Embryonic facial prominence (tissue), 1 donor: ENCODE data around the gene RNGTT.

Experiments
- DNase-seq: peaks from one replicate; pipeline ENCODE4 v3.0.0-alpha.2; 2016; ENCODE audit errors: extremely low spot score

Gene RNGTT

DNA sequence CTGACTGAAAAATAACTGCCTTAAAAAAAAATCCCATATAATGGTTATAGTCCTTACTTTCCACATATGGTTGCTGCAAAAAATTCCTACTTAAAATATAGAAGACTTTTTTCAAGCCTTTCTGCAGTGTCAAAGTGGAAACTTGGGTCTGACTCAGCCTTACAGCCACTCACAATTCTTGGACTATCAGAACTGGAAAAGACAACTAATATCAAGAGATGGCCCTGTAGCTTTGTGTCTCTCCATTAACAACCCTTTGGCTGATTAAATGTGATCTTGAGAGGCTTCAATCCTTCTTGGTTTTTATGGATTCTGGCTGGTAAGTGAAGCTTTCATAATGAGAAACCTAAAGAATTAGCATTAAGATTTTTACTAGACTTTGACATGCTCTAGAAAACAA, 307.8 kb downstream of the RNGTT start:
- no peak for DNase-seq

- DNase-seq, result no peak
Measured at GRCh38 chr6:88653936-88654335, 309.5 kb downstream of the RNGTT start.

GRCh38 chr6:88651400-88651799, 312.0 kb downstream of the RNGTT start:
- DNase-seq, result no peak

DNA sequence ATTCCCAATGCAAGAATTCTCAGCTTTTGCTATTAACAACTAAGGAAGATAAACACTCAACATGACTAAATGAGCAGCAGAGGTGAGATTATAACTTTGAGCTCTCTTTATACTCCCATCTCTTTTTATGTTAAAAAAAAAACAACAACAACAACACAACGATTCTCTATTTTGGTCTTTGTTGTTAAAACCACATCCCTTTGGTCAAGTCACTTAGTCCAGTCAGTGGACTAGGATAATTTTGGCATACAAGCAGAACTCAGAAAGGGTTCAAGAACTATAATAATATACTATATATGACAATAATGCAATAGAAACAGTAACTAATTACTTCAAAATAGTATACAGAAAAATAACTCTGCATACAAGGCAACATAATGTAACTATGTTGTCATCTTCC, 312.4 kb downstream of the RNGTT start:
- DNase-seq, result no peak

- no peak for DNase-seq
Measured at GRCh38 chr6:88650029-88650619, 313.3 kb downstream of the RNGTT start.

GRCh38 chr6:88641178-88641903, 322.1 kb downstream of the RNGTT start:
- DNase-seq, result peak; percentile 26

DNA sequence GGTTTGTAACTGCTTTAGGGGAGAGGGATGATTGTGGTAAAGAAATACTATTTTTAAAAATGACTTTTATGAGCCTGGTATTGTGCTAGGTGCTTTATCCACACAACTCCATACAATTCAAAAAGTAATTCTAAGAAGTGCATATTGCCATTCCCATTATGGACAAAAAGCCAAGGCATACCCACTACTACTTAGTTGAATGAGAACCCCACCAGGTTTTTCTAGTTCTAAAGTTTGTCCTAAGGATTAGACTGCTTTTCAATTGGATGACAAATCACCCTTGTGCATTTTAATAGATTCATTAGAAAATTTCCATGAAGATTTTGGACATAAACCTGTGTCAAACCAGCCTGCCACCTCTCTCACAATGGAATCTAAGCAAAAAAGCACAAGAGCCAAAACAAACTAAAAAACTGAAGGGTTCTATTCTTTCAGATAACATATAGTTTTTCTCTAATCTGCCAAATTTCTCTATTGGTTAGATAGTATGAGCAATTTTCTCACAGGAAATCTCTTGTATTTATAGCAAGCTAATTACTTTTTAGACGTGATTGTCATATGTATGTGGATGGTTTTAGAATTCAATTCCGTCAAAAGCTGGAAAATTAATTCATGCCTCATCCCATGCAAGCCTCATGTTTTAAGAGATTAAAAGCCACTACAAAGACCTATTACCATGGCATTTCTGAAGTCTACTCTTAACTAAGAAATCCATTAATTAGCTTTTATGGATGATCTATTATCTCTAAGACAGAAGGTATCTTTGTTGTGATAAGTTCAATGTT, 325.5 kb downstream of the RNGTT start:
- no peak for DNase-seq

DNA sequence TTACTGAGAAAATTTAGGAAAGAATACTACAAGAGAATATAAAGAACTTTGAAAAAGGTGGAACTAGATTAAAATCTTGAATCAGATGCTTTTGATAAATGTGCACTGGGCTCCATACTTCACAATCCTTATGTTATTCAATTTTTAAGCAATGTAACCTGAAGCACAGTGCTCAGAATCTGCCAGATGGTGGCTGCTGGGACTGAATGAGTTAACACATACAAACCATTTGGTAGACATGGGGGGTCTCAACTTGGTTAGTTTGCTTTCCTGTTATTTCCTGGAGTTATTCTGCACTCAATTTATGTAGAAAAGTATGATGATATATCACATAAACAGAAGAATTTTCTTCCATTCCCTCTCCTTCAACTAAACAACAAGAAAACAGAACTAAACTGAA, 326.5 kb downstream of the RNGTT start:
- DNase-seq, result no peak

DNA sequence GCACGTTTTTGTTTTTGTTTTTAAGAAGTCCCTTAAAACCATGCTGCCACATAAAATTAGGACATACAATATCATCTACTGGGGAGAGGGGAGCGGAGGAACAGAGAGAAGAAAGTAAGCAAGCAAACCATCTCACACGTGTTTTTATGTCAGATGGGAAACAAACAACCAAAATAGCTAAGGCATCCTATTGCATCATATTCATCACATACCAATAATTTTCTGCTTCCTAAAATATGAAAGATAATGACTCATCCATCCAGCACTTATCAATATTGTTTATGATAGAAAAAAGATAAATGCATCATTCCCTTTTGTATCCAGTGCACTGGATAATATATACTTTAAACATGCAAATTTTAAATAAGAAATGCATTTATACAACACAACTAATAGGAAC, 329.6 kb downstream of the RNGTT start:
- no peak for DNase-seq

- DNase-seq, result no peak
Measured at GRCh38 chr6:88631830-88632229, 331.6 kb downstream of the RNGTT start.

DNA sequence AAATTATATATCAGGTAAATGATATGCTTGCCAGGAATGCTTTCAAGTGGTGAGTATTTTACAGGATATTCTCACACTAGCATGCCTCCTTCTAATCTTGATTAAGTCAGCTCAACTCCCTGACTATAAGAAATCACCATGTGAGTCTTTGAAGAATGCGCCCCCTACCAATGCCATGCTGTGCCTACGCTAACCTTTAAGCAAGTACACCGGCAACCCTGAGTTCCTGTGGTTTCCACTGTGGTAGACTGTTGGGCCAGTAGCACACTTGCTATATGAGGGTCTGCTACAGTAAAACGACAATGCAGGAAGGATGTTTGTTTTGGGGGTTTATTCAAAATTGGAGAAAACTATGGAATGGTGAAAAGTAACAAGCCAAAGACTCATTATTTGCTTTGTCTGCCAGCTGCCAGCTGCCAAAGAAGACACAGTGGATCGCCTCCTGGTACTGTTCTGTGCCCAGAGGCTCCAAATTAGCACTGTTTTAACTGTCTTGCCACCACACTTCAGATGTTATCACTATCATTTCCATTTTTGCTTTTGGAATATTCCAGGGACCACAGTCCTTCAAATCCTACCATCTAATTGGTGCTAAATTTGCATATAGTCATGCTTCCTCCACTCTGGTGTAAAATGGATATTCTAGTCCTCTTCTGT, 333.5 kb downstream of the RNGTT start:
- DNase-seq, result no peak

DNA sequence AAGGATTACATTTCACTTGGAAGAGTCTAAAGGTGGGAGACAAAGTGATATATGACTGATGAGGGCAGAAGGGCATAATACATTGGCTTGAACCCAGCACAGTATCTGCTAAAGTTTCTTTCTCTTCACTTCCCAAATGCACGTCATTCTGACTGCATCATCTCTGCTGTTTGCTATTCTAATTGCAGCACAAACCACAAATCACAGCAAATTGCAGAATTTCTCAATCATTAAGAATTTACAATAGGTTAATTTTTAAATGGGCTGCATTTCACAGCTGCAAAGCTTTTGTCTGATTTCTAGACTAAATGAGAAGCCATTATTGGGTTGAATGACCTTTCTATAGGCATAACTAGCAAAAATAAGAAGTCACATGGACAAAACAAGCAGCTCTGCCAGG, 337.0 kb downstream of the RNGTT start:
- DNase-seq, result no peak

DNA sequence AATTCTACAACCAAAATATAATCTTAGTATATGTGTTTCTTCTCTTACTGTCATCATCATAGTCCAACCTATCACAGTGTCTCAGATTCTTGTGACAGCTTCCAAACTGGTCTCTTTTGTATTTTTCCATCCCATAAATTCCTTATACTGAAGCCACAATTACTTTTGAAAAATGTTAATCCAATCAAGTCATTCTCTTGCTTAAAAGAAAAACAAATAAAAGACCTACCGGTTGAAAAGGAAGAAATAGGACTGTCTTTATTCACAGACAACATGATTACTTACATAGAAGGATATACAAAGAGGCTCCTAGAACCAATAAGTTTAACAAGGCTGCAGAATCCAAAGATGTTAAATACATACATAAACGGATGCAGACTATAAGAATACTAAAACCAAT, 339.9 kb downstream of the RNGTT start:
- DNase-seq, result no peak

DNA sequence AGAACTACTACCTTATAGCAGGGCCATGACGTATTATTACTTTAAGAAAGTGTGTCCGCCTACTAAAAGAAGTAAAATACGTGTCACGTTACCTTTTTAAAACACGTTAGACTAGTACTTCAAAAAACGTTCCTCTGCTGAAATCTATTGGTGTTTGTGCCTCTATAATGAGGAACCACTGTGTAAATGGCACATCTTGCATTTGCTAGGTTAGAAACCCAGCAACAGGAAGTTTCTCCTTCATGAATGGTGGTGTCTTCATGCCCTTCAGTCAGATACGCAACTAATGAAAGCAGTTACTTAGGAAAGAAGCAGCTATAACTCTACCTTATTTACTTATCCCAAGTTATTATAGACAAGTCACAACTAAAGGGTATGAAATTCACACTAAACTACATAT, 343.5 kb downstream of the RNGTT start:
- DNase-seq, result no peak

- DNase-seq, result no peak
Measured at GRCh38 chr6:88616380-88616779, 347.0 kb downstream of the RNGTT start.

DNA sequence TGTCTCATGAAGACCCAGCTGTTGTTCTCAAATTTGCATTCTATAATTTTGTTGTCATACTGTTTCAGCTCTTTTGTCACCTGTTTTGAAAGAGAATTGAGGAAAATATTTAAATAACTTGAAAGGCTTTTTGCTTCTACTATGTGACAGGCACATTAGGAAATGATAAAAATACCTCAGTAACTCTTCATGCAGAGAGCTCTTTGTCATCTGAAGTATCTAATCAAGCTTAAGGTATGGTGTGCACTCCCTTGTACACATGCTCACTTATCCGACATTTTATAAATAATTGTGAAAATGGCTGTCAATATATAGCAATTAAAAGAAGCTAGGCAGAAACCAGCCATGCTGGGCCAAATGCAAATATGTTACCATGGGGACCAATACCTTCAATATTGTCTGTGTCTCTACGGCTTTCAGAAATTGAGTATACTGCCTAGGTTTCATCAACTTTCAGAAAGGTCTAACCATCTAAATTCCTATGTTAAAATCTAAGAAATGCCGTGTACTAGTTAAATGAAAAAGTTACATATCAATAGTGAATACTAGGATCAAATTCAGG, 349.0 kb downstream of the RNGTT start:
- DNase-seq, result no peak

- no peak for DNase-seq
Measured at GRCh38 chr6:88612631-88613030, 350.8 kb downstream of the RNGTT start.

DNA sequence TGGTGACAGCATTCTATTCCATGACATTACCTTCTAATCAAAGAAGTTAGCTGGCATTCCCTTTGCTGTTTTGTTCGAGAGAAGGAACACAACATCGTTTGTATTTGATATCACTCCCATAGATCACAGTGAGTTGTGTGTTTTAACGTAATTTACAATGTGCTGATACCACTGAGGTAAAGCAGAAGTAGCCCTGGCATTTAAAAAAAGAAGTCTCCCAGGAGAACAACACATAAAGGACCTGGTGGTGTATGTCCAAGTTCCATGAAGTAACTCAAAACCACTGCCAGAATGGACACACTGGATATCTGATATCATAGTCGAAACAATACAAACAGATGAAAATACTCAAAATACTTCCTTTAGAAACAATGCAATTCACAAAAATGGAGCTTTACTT, 351.7 kb downstream of the RNGTT start:
- no peak for DNase-seq

DNA sequence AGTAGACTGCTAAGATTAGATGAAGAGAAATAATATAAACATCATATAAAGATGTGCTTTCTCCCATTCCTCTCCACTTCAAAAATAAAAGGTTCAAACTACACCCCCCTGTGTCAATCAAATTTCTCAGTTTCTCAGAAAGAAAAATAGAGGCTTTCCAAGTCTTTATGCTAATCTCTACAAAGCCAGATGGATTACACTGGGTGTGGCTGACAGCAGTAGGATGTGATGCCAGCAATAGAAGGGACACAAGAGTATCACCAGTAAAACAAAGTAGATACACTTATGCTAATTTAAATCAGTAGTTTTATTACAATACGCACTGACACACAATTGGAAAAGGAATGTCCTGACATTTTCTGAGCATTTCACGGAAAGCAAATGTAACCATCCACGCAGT, 353.4 kb downstream of the RNGTT start:
- no peak for DNase-seq

- no peak for DNase-seq
Measured at GRCh38 chr6:88605271-88605670, 358.1 kb downstream of the RNGTT start.

- no peak for DNase-seq
Measured at GRCh38 chr6:88599571-88599970, 363.8 kb downstream of the RNGTT start.

GRCh38 chr6:88596801-88597200, 366.6 kb downstream of the RNGTT start:
- no peak for DNase-seq
